Endothelial cell of umbilical vein (primary cell): Measurements from ENCODE around the gene TOMM7. TPM values are rescaled to one million over a fixed set of nuclear protein-coding genes. Genes with fewer than 3 reads are reported as not detected.

Experiments
- Bru-seq: library from RNA; stranded (reverse); fragments of 400-500 nt; gene quantifications from one replicate; lab custom pipeline; 2021; lab: Mats Ljungman, UMichigan
- BruChase-seq, 2 experiments: library from RNA; stranded (reverse); fragments of 400-500 nt; gene quantifications; one replicate each; lab custom pipeline; 2021; lab: Mats Ljungman, UMichigan
- BruUV-seq: library from RNA; stranded (reverse); fragments of 400-500 nt; replicated peaks from 2 replicates; lab custom pipeline; 2021; lab: Mats Ljungman, UMichigan
- CTCF ChIA-PET: fragments of 300-600, 350-600 bp; sonication (Branson Sonifier 250); formaldehyde crosslinking; loops from one replicate; lab custom pipeline; 2021; ENCODE audit warnings: antibody characterized with exemption, inconsistent platforms; lab: Charles Lee
- POLR2A ChIA-PET: fragments of 300-600, 350-600 bp; sonication (Branson Sonifier 250); formaldehyde crosslinking; loops from one replicate; lab custom pipeline; 2021; ENCODE audit warnings: antibody characterized with exemption, inconsistent platforms; lab: Charles Lee
- DNase-seq: peaks from one replicate; pipeline ENCODE4 v3.0.0-alpha.2; 2011; ENCODE audit warnings: low read depth, low spot score
- FAIRE-seq: peaks from 2 replicates; lab custom pipeline; 2011; peaks lifted over from hg19 to GRCh38; lab: Jason Lieb, UNC
- H2AFZ ChIP-seq: 2 replicates; pipeline ENCODE4 v1.6.0; 2012; ENCODE audit warnings: low read depth, low read length, control low read depth, inconsistent platforms
- H3K27ac ChIP-seq: 2 replicates; pipeline ENCODE4 v1.5.1; 2011; ENCODE audit warnings: low read depth, mild to moderate bottlenecking, control low read depth, low read length, moderate library complexity; ENCODE audit not compliant: insufficient read depth
- H3K27me3 ChIP-seq, 2 experiments: 2 replicates each; pipeline versions ENCODE4 v1.6.0 to v1.6.1; 2011; ENCODE audit warnings: low read length in 2 of 2, mixed read lengths in 1 of 2; ENCODE audit not compliant: control insufficient read depth in 2 of 2, insufficient read depth in 2 of 2
- H3K36me3 ChIP-seq, 2 experiments: 2 replicates in 1 of 2; 3 replicates in 1 of 2; pipeline ENCODE4 v1.5.1; 2011; ENCODE audit warnings: low read length in 2 of 2, mild to moderate bottlenecking in 1 of 2, moderate library complexity in 1 of 2; ENCODE audit not compliant: control insufficient read depth in 2 of 2, insufficient read depth in 2 of 2; ENCODE audit errors: extremely low read depth in 1 of 2
- H3K4me1 ChIP-seq: 3 replicates; pipeline ENCODE4 v1.5.1; 2011; ENCODE audit warnings: mild to moderate bottlenecking, low read length; ENCODE audit not compliant: control insufficient read depth, insufficient read depth; ENCODE audit errors: extremely low read depth
- H3K4me2 ChIP-seq: 2 replicates; pipeline ENCODE4 v1.6.1; 2011; ENCODE audit warnings: low read length, control low read depth, mixed read lengths; ENCODE audit not compliant: insufficient read depth
- H3K4me3 ChIP-seq, 3 experiments: fragments of 200-600 bp in 1 of 3; sonication (generic), shearing (Covaris generic) in 1 of 3; replicated peaks in 1 of 3; 2 replicates each; pipeline ENCODE4 v1.5.1; 2011 to 2016; ENCODE audit warnings: control low read depth in 3 of 3, low read length in 3 of 3, mild to moderate bottlenecking in 2 of 3, inconsistent platforms in 1 of 3, low read depth in 1 of 3, moderate library complexity in 1 of 3; ENCODE audit not compliant: insufficient read depth in 1 of 3
- H3K79me2 ChIP-seq: 2 replicates; pipeline ENCODE4 v1.6.0; 2012; ENCODE audit warnings: low read length, inconsistent platforms; ENCODE audit not compliant: control insufficient read depth, insufficient read depth
- H3K9ac ChIP-seq: replicated peaks from 2 replicates; pipeline ENCODE3; 2011; ENCODE audit warnings: low read length, control low read depth; ENCODE audit not compliant: insufficient read depth; ENCODE audit errors: extremely low read depth
- H3K9me1 ChIP-seq: replicated peaks from 3 replicates; pipeline ENCODE4 v1.6.0; 2011; ENCODE audit warnings: mild to moderate bottlenecking, low read length; ENCODE audit not compliant: control insufficient read depth, insufficient read depth; ENCODE audit errors: extremely low read depth
- H3K9me3 ChIP-seq: replicated peaks from 2 replicates; pipeline ENCODE4 v1.5.1; 2012; ENCODE audit warnings: low read length, inconsistent platforms; ENCODE audit not compliant: control insufficient read depth, insufficient read depth
- H4K20me1 ChIP-seq: replicated peaks from 2 replicates; pipeline ENCODE3; 2011; ENCODE audit warnings: mild to moderate bottlenecking, low read length; ENCODE audit not compliant: control insufficient read depth, insufficient read depth; ENCODE audit errors: extremely low read depth
- CTCF ChIP-seq, 2 donors: IDR thresholded peaks; 1 replicate in 1 of 2; 2 replicates in 1 of 2; pipeline ENCODE4 v1.5.1; 2011; ENCODE audit warnings: low read length in 2 of 2, mild to moderate bottlenecking in 2 of 2, moderate library complexity in 2 of 2, control low read depth in 1 of 2, inconsistent platforms in 1 of 2, low read depth in 1 of 2; ENCODE audit not compliant: insufficient read depth in 1 of 2; ENCODE audit errors: extremely low read depth in 1 of 2
- FOS ChIP-seq: IDR thresholded peaks from 2 replicates; pipeline ENCODE4 v1.6.1; 2011; ENCODE audit warnings: mild to moderate bottlenecking, low read length, moderate library complexity, borderline replicate concordance; ENCODE audit not compliant: insufficient read depth
- GATA2 ChIP-seq: IDR thresholded peaks from 2 replicates; pipeline ENCODE4 v1.7.0; 2011; ENCODE audit warnings: low read depth, mild to moderate bottlenecking, moderate library complexity, mixed read lengths, low read length; ENCODE audit not compliant: insufficient read length, insufficient read depth
- MAX ChIP-seq: IDR thresholded peaks from 2 replicates; pipeline ENCODE4 v1.6.1; 2011; ENCODE audit not compliant: insufficient read depth, insufficient read length
- MYC ChIP-seq: IDR thresholded peaks from one replicate; pipeline ENCODE4 v1.6.1; 2011; ENCODE audit warnings: mild to moderate bottlenecking, low read depth, low read length
- POLR2A ChIP-seq: IDR thresholded peaks from 2 replicates; pipeline ENCODE4 v1.6.1; 2012; ENCODE audit warnings: low read depth, mild to moderate bottlenecking, control low read depth, low read length
- POLR2AphosphoS5 ChIP-seq: IDR thresholded peaks from 2 replicates; pipeline ENCODE4 v1.6.1; 2012; ENCODE audit warnings: low read depth, mild to moderate bottlenecking, control low read depth, low read length, moderate library complexity; ENCODE audit not compliant: insufficient read depth
- dilution Hi-C: fragments of 300-500 bp; cut with MboI; formaldehyde crosslinking; loops from one replicate; pipeline ENCODE4 v1.15.0; 2019; ENCODE audit warnings: low sequenced_read_pairs; ENCODE audit not compliant: extremely low pct_ligation_motif_present
- intact Hi-C: fragments of 100-400 bp; cut with micrococcal nuclease; formaldehyde crosslinking; loops from one replicate; pipeline ENCODE4 v1.10.0; 2022
- long read RNA-seq: library from polyadenylated mRNA; stranded (forward); transcript quantifications from one replicate; pipeline ENCODE4 v2.0.0, GENCODE V29; 2021
- polyA minus RNA-seq, 3 experiments: library from RNA; depleted of rRNA, polyadenylated mRNA; stranded (reverse); fragments of >200 nt; gene quantifications; 1 replicate in 1 of 3; 2 replicates in 2 of 3; pipeline ENCODE4 v1.2.3, GENCODE V29; 2011
- polyA plus RNA-seq, 4 experiments: library from polyadenylated mRNA; depleted of rRNA in 3 of 4; stranded (reverse) in 3 of 4; unstranded in 1 of 4; fragments of >200 nt; gene quantifications; 2 replicates each; pipeline versions ENCODE4 v1.2.1 to v1.2.3, GENCODE V29; 2011 to 2012; ENCODE audit warnings: missing spikeins in 1 of 4
- total RNA-seq: library from RNA; stranded (reverse); gene quantifications from 2 replicates; pipeline ENCODE4 v1.2.3, GENCODE V29; 2021

Gene TOMM7
- total RNA-seq (185 and 200 TPM in 2 replicates), polyA plus RNA-seq (293 and 528 TPM in 2 replicates), polyA minus RNA-seq (79.6 and 129 TPM in 2 replicates), Bru-seq, nascent RNA (percentile 86 among the genes with signal in this experiment), BruChase-seq, experiment 1, labeled RNA remaining after a 6-hour chase (percentile 77 among the genes with signal in this experiment), BruChase-seq, experiment 2, labeled RNA remaining after a 2-hour chase (percentile 73 among the genes with signal in this experiment)
- polyA plus RNA-seq (2011; cell fraction: cytosol; rRNA removed): 298 and 304 TPM in 2 replicates
- 79.8 and 107 TPM in 2 replicates for polyA plus RNA-seq (2011; cell fraction: nucleus; rRNA removed)
- polyA plus RNA-seq (2012): 590 and 618 TPM in 2 replicates
- 45.8 TPM for polyA minus RNA-seq (2011; cell fraction: cytosol; rRNA and poly(A)+ RNA removed)
- 14.1 and 20.1 TPM in 2 replicates for polyA minus RNA-seq (2011; cell fraction: nucleus; rRNA and poly(A)+ RNA removed)
- long read RNA-seq, transcript TOMM7-201 (3 exons, 778 nt): major isoform, 419 of 449 reads
- long read RNA-seq, transcript TOMM7-204 (2 exons, 731 nt): minor isoform, 10 of 449 reads
- long read RNA-seq, partial matches to known transcripts: 0 of 449 reads
- long read RNA-seq, other reads (novel, unspliced or antisense): 17 of 449 reads

GRCh38 chr7:22822486-22823141 is at the start of gene TOMM7:
Gene TOMM7 (minus strand): TSS chr7:22822849. CDS start chr7:22822779, 70 bp downstream.
- peak within 1 kb of the TSS; percentile 78 for H3K9ac ChIP-seq
- ChIA-PET POLR2A (no interaction called here), CTCF (interaction anchor here (1.0 to 2.8 kb wide), 5 partner anchors 11 to 232 kb away, joined by 3 to 16 read pairs (median 4); partner anchors contain the start of gene IL6)
- H3K9me1 ChIP-seq: no peaks in the 10 kb centered on the region
- peak within 1 kb of the TSS; percentile 50 to 93 (median 75) for H3K4me3 ChIP-seq
- DNase-seq: peak; percentile 99
- H3K4me1 ChIP-seq: peaks cover 5% of the 10 kb centered on the region
- no peak for TF ChIP-seq MYC
- no peak for TF ChIP-seq GATA2
- TF ChIP-seq CTCF (IDR thresholded peaks at IDR 0.05; ENCODE audit: extremely low read depth in 1 of 2, insufficient read depth in 1 of 2, low read depth in 1 of 2, low read length in 2 of 2): no peak
- TF ChIP-seq FOS: no peak
- peak; percentile 84 for TF ChIP-seq POLR2AphosphoS5
- TF ChIP-seq POLR2A: peak; percentile 95
- no peak for TF ChIP-seq MAX
- BruUV-seq: no TSS peak
- peaks cover 30% of the 10 kb centered on the region for H3K79me2 ChIP-seq
- no peaks in the 10 kb centered on the region for H4K20me1 ChIP-seq
- peak within 1 kb of the TSS; percentile 77 for H2AFZ ChIP-seq
- intact Hi-C loops (loop anchor here (1.0 to 2.0 kb wide), 5 partner anchors 32 to 261 kb away; no protein-coding TSS in a partner anchor), dilution Hi-C loops (no loop called here)
- H3K36me3 ChIP-seq: no peaks in the 10 kb centered on the region
- no peaks in the 10 kb centered on the region for H3K9me3 ChIP-seq
- H3K4me2 ChIP-seq: peak within 1 kb of the TSS; percentile 83
- H3K27me3 ChIP-seq: peaks cover 2 to 11% of the 10 kb centered on the region in 2 experiments
- peak; percentile 99 for FAIRE-seq
- H3K27ac ChIP-seq: peak within 1 kb of the TSS; percentile 60
